Measurements from ENCODE around the gene AK5.
"Not testable (repeated sequence)": the region's sequence is repeated elsewhere in the genome, so short reads cannot be mapped to it uniquely, and the experiment has no call there.

The AK5 gene

DNA sequence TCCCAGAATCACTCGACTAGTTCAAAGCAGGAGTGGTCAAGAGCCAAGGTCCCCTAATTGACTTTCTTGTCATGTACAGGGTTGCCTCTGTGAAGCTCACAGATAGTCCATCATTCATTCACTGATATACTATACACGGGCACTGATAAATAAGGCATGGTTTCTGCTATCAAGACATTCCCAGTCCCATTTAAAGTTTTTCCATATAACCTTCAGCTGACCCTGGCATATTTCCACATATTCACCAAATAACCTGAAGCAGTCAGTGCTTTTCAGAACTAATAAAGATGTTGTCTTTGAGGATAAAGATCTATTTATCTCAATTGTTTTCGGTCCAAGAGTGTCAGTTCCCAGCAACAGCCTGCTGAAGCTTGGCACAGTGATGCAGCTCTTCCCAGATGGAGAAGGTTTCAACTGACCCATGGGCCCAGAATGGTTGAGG is 227.3 kb downstream of the AK5 start:
- no peak overlapping the region for H3K4me3 ChIP-seq (ENCODE audit: low read depth in 1 of 2, low read length in 2 of 2)
- no peak overlapping the region for H3K27ac ChIP-seq (ENCODE audit: low read depth, low read length)
- H3K9ac ChIP-seq (ENCODE audit: low read depth in 1 of 2, low read length in 2 of 2) = no peak overlapping the region
- H3K36me3 ChIP-seq (ENCODE audit: control insufficient read depth in 1 of 2, insufficient read depth in 2 of 2, low read length in 2 of 2) = no peaks in the 10 kb centered on the region
- H3K27me3 ChIP-seq (ENCODE audit: control insufficient read depth in 1 of 2, insufficient read depth in 2 of 2, low read length in 2 of 2) = no peaks in the 10 kb centered on the region
- H3K9me3 ChIP-seq (ENCODE audit: control insufficient read depth in 1 of 2, low read length in 2 of 2) = peaks cover 0 to 2% of the 10 kb centered on the region in 2 donors
- H3K4me1 ChIP-seq (ENCODE audit: control insufficient read depth in 1 of 2, insufficient read depth in 2 of 2, low read length in 2 of 2) = no peaks in the 10 kb centered on the region

DNA sequence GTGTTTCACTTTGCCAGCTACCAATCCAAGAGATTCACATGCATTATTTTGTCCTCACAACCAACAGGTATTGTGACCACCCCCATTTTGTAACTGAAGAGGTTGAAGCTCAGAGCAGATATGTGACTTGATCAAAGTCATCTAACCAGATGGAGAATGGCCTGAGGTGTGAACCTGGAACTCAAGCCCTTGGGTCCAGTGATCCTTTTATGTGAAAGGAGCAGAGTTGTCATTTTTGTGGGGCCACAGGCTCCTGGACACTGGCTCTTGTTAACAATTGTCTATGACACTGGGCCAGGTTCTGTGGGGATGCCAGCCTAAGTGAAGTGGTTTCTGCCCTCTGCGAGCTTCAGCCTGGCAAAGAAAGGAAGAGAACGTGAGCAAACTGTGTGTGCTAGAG is 228.1 kb downstream of the AK5 start:
- Histone ChIP-seq H3K27ac (ENCODE audit: low read depth, low read length) (no peak overlapping the region), H3K4me3 (ENCODE audit: low read depth in 1 of 2, low read length in 2 of 2) (no peak overlapping the region), H3K9ac (ENCODE audit: low read depth in 1 of 2, low read length in 2 of 2) (no peak overlapping the region), H3K27me3 (ENCODE audit: control insufficient read depth in 1 of 2, insufficient read depth in 2 of 2, low read length in 2 of 2) (no peaks in the 10 kb centered on the region), H3K9me3 (ENCODE audit: control insufficient read depth in 1 of 2, low read length in 2 of 2) (peaks cover 0 to 2% of the 10 kb centered on the region in 2 donors), H3K4me1 (ENCODE audit: control insufficient read depth in 1 of 2, insufficient read depth in 2 of 2, low read length in 2 of 2) (no peaks in the 10 kb centered on the region), H3K36me3 (ENCODE audit: control insufficient read depth in 1 of 2, insufficient read depth in 2 of 2, low read length in 2 of 2) (no peaks in the 10 kb centered on the region)

DNA sequence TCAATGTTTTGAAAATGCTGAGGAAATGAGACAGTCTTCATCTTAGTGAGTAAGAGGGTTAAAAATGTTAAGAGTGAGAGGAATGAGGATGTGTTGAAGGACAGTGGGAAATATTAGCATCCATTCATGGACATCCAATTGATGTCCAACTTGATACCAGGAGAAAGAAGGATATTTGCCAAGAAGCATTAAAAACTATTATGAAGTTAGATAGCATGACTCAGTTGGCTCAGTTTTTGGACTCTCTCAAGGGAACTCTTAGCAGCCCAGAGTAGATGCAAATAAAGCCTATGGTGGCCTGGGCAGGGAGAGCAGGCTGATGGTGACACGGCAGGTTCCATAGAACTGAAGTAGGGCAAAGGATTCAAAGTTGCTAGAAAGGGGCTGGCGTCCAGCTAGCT is 229.6 kb downstream of the AK5 start:
- Histone ChIP-seq H3K4me1 (ENCODE audit: control insufficient read depth in 1 of 2, insufficient read depth in 2 of 2, low read length in 2 of 2) (peaks cover 0 to 4% of the 10 kb centered on the region in 2 donors), H3K4me3 (ENCODE audit: low read depth in 1 of 2, low read length in 2 of 2) (no peak overlapping the region), H3K36me3 (ENCODE audit: control insufficient read depth in 1 of 2, insufficient read depth in 2 of 2, low read length in 2 of 2) (no peaks in the 10 kb centered on the region), H3K9ac (ENCODE audit: low read depth in 1 of 2, low read length in 2 of 2) (no peak overlapping the region), H3K27me3 (ENCODE audit: control insufficient read depth in 1 of 2, insufficient read depth in 2 of 2, low read length in 2 of 2) (no peaks in the 10 kb centered on the region), H3K27ac (ENCODE audit: low read depth, low read length) (no peak overlapping the region), H3K9me3 (ENCODE audit: control insufficient read depth in 1 of 2, low read length in 2 of 2) (peaks cover 0 to 2% of the 10 kb centered on the region in 2 donors)

DNA sequence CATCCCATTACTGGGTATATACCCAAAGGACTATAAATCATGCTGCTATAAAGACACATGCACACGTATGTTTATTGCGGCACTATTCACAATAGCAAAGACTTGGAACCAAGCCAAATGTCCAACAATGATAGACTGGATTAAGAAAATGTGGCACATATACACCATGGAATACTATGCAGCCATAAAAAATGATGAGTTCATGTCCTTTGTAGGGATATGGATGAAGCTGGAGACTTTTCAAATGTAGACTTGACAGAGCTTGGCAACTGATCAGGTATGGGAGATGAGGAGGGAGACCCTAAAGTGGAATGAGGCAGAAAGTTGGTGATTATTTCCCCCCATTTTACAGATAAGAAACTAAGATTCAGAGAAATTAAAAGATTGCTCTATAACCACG is 230.8 kb downstream of the AK5 start:
- H3K27me3 ChIP-seq (ENCODE audit: control insufficient read depth in 1 of 2, insufficient read depth in 2 of 2, low read length in 2 of 2); H3K9me3 ChIP-seq (ENCODE audit: control insufficient read depth in 1 of 2, low read length in 2 of 2); H3K27ac ChIP-seq (ENCODE audit: low read depth, low read length); H3K36me3 ChIP-seq (ENCODE audit: control insufficient read depth in 1 of 2, insufficient read depth in 2 of 2, low read length in 2 of 2); H3K9ac ChIP-seq (ENCODE audit: low read depth in 1 of 2, low read length in 2 of 2); H3K4me1 ChIP-seq (ENCODE audit: control insufficient read depth in 1 of 2, insufficient read depth in 2 of 2, low read length in 2 of 2); H3K4me3 ChIP-seq (ENCODE audit: low read depth in 1 of 2, low read length in 2 of 2): not testable (repeated sequence)

DNA sequence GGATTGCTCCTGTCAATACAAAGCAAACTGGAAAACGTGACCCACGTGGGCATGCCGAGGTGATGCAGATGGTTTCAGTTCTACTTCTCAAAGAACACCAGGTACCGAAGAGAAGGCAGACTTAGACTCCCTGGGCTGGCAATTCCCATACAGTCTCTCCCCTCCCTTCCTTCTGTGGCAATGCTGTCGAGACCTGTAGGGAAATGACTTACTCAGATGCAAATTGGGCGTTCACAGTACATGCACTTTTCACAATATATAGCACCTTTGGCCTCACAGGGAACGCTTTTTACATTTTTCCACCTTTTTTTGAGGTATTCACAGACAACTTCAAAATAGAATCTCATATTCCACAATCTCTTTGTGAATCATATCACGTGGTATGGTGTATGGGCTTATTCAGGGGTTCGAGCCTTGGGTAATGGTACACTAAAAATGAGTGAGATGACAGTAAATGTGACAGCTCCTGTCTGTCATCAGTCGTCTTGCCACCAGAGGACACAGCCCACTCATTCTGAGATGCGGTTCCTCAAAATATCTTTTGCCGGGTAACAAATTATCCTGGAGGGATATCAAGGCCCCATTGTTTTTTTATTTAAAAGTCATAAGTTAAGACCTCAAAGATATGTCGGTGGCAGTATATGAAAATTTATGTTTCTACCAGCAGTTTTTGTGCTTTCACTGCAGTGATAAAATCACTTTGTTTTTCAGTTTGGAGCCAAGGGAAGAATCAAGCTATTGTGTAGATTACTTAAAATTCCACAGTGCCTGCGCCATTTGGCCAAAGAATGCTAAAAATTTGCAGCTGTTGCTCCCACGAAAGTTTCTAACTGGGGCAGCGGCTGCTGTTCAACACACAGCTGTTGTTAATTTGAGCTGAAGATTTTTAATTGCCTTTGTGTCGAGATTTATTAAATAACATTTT is 232.3 kb downstream of the AK5 start:
- Histone ChIP-seq H3K9ac (ENCODE audit: low read depth in 1 of 2, low read length in 2 of 2) (no peak overlapping the region), H3K9me3 (ENCODE audit: control insufficient read depth in 1 of 2, low read length in 2 of 2) (peaks cover 0 to 2% of the 10 kb centered on the region in 2 donors)

DNA sequence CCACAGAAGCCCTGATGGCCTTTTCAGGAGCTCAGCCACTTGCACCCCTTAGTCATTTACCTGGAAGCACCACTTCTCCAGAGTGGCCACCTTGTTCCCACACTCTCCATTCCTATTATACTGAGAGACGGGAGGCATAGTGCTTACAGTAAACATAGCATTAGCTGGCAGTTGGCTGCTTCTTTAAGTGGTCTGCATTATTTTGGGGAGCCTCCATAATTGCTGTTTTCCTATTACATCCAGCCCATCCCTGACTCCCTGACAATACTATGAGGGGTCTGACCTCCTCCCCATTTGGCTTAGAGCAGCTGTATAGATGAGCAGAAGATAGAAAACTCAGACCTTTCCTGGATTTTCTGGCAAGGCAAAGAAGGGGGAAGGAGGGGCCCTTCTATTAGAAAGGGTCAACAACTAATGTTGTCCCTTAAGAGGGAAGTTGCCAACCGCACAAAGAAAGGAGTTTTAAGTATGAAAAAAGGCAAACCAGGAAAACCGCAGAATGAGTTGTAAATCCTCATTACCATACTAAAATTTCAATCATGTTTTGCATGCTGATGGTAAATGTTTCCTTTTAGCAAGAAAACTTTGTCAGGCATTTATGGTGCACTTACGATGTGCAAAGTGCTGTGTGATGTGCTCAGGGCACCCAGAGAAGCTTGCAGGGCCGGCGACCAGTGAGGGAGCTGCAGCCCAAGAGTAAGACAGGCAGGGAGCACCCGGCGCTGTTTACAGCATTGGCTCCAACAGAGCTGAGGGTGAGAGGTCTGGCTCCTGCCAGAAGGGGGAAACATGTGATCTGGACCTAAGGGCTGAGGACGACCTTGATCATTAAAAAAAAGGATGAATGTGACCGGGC is 233.3 kb downstream of the AK5 start:
- no peak overlapping the region for H3K27ac ChIP-seq (ENCODE audit: low read depth, low read length)
- no peak overlapping the region for H3K9ac ChIP-seq (ENCODE audit: low read depth in 1 of 2, low read length in 2 of 2)
- H3K4me3 ChIP-seq (ENCODE audit: low read depth in 1 of 2, low read length in 2 of 2) = no peak overlapping the region
- H3K4me1 ChIP-seq (ENCODE audit: control insufficient read depth in 1 of 2, insufficient read depth in 2 of 2, low read length in 2 of 2) = peaks cover 0 to 4% of the 10 kb centered on the region in 2 donors
- no peaks in the 10 kb centered on the region for H3K27me3 ChIP-seq (ENCODE audit: control insufficient read depth in 1 of 2, insufficient read depth in 2 of 2, low read length in 2 of 2)
- H3K36me3 ChIP-seq (ENCODE audit: control insufficient read depth in 1 of 2, insufficient read depth in 2 of 2, low read length in 2 of 2) = no peaks in the 10 kb centered on the region
- H3K9me3 ChIP-seq (ENCODE audit: control insufficient read depth in 1 of 2, low read length in 2 of 2) = peaks cover 0 to 2% of the 10 kb centered on the region in 2 donors

More for the DNA sequence above, 232.3 kb downstream of the AK5 start:
- H3K27ac ChIP-seq (ENCODE audit: low read depth, low read length) = no peak overlapping the region
- no peaks in the 10 kb centered on the region for H3K36me3 ChIP-seq (ENCODE audit: control insufficient read depth in 1 of 2, insufficient read depth in 2 of 2, low read length in 2 of 2)
- no peak overlapping the region for H3K4me3 ChIP-seq (ENCODE audit: low read depth in 1 of 2, low read length in 2 of 2)
- peaks cover 0 to 4% of the 10 kb centered on the region in 2 donors for H3K4me1 ChIP-seq (ENCODE audit: control insufficient read depth in 1 of 2, insufficient read depth in 2 of 2, low read length in 2 of 2)
- H3K27me3 ChIP-seq (ENCODE audit: control insufficient read depth in 1 of 2, insufficient read depth in 2 of 2, low read length in 2 of 2) = no peaks in the 10 kb centered on the region

DNA sequence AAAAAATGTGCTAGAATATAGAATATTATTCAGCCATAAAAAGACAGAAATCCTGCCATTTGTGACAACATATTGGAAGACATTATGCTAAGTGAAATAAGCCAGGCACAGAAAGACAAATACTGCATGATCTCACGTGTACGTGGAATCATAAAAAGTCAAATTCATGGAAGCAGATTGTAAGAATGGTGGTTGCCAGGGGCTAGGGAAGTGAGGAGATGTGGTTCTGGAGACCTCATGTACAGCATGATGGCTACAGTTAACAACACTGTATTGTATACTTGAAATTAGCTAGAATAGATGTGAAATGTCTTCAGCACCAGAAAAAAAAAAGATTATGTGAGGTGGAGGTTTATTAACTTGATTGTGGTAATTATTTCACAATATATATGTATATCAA is 234.3 kb downstream of the AK5 start:
- no peaks in the 10 kb centered on the region for H3K27me3 ChIP-seq (ENCODE audit: control insufficient read depth in 1 of 2, insufficient read depth in 2 of 2, low read length in 2 of 2)
- H3K4me1 ChIP-seq (ENCODE audit: control insufficient read depth in 1 of 2, insufficient read depth in 2 of 2, low read length in 2 of 2) = peaks cover 0 to 4% of the 10 kb centered on the region in 2 donors
- no peak overlapping the region for H3K9ac ChIP-seq (ENCODE audit: low read depth in 1 of 2, low read length in 2 of 2)
- no peak overlapping the region for H3K27ac ChIP-seq (ENCODE audit: low read depth, low read length)
- peaks cover 0 to 2% of the 10 kb centered on the region in 2 donors for H3K9me3 ChIP-seq (ENCODE audit: control insufficient read depth in 1 of 2, low read length in 2 of 2)
- no peak overlapping the region for H3K4me3 ChIP-seq (ENCODE audit: low read depth in 1 of 2, low read length in 2 of 2)
- no peaks in the 10 kb centered on the region for H3K36me3 ChIP-seq (ENCODE audit: control insufficient read depth in 1 of 2, insufficient read depth in 2 of 2, low read length in 2 of 2)

DNA sequence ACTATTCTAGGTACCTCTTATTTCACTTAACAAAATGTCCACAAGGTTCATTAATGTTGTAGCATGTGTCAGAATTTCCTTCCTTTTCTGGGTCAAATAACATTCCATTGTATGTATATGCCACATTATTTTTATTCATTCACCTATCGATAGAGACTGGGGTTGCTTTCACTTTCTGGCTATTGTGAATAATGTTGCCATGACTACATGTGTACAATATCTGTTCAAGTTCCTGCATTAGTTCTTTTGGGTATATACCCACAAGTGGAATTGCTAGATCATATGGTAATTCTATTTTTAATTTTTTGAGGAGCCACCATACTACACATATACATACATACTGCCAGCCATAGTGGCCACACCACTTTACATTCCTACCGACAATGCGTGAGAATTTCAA is 242.2 kb downstream of the AK5 start:
- no peaks in the 10 kb centered on the region for H3K36me3 ChIP-seq (ENCODE audit: control insufficient read depth in 1 of 2, insufficient read depth in 2 of 2, low read length in 2 of 2)
- H3K4me1 ChIP-seq (ENCODE audit: control insufficient read depth in 1 of 2, insufficient read depth in 2 of 2, low read length in 2 of 2) = no peaks in the 10 kb centered on the region
- no peaks in the 10 kb centered on the region for H3K9me3 ChIP-seq (ENCODE audit: control insufficient read depth in 1 of 2, low read length in 2 of 2)
- no peaks in the 10 kb centered on the region for H3K27me3 ChIP-seq (ENCODE audit: control insufficient read depth in 1 of 2, insufficient read depth in 2 of 2, low read length in 2 of 2)
- H3K27ac ChIP-seq (ENCODE audit: low read depth, low read length) = no peak overlapping the region
- no peak overlapping the region for H3K4me3 ChIP-seq (ENCODE audit: low read depth in 1 of 2, low read length in 2 of 2)
- no peak overlapping the region for H3K9ac ChIP-seq (ENCODE audit: low read depth in 1 of 2, low read length in 2 of 2)

DNA sequence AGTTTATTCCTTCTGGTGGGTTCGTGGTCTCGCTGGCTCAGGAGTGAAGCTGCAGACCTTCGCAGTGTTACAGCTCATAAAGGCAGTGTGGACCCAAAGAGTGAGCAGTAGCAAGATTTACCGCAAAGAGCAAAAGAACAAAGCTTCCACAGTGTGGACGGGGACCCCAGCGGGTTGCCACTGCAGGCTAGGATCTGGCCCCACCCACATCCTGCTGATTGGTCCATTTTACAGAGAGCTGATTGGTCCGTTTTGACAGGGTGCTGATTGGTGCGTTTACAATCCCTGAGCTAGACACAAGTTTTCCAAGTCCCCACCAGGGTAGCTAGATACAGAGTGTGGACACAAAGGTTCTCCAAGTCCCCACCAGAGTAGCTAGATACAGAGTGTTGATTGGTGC is 249.3 kb downstream of the AK5 start:
- H3K9ac ChIP-seq (ENCODE audit: low read depth in 1 of 2, low read length in 2 of 2); H3K27me3 ChIP-seq (ENCODE audit: control insufficient read depth in 1 of 2, insufficient read depth in 2 of 2, low read length in 2 of 2); H3K36me3 ChIP-seq (ENCODE audit: control insufficient read depth in 1 of 2, insufficient read depth in 2 of 2, low read length in 2 of 2); H3K9me3 ChIP-seq (ENCODE audit: control insufficient read depth in 1 of 2, low read length in 2 of 2); H3K27ac ChIP-seq (ENCODE audit: low read depth, low read length); H3K4me3 ChIP-seq (ENCODE audit: low read depth in 1 of 2, low read length in 2 of 2); H3K4me1 ChIP-seq (ENCODE audit: control insufficient read depth in 1 of 2, insufficient read depth in 2 of 2, low read length in 2 of 2): not testable (repeated sequence)

DNA sequence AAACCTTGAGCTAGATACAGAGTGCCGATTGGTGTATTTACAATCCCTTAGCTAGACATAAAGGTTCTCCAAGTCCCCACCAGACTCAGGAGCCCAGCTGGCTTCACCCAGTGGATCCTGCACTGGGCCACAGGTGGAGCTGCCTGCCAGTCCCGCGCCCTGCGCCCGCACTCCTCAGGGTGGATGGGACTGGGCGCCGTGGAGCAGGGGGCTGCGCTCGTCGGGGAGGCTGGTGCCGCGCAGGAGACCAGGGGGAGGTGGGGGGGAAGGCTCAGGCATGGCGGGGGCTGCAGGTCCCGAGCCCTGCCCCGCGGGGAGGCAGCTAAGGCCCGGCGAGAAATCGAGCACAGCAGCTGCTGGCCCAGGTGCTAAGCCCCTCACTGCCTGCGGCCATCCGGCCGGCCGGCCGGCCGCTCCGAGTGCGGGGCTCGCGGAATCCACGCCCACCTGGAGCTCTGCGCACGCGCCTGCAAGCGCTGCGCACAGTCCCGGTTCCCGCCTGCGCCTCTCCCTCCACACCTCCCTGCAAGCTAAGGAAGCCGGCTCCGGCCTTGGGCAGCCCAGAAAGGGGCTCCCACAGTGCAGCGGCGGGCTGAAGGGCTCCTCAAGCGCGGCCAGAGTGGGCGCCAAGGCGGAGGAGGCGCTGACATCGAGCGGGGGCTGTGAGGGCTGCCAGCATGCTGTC is 249.9 kb downstream of the AK5 start:
- H3K4me1 ChIP-seq (ENCODE audit: control insufficient read depth in 1 of 2, insufficient read depth in 2 of 2, low read length in 2 of 2); H3K27me3 ChIP-seq (ENCODE audit: control insufficient read depth in 1 of 2, insufficient read depth in 2 of 2, low read length in 2 of 2); H3K9me3 ChIP-seq (ENCODE audit: control insufficient read depth in 1 of 2, low read length in 2 of 2); H3K4me3 ChIP-seq (ENCODE audit: low read depth in 1 of 2, low read length in 2 of 2); H3K27ac ChIP-seq (ENCODE audit: low read depth, low read length); H3K36me3 ChIP-seq (ENCODE audit: control insufficient read depth in 1 of 2, insufficient read depth in 2 of 2, low read length in 2 of 2); H3K9ac ChIP-seq (ENCODE audit: low read depth in 1 of 2, low read length in 2 of 2): not testable (repeated sequence)
